AG10803 (cell line): ENCODE results near the gene THRB.
"Not testable (repeated sequence)": the region's sequence is repeated elsewhere in the genome, so short reads cannot be mapped to it uniquely, and the experiment has no call there.

ENCODE experiments used
- DNase-seq: peaks from one replicate; pipeline ENCODE4 v3.0.0; 2010; ENCODE audit warnings: low read depth
- H3K4me3 ChIP-seq: 2 replicates; pipeline ENCODE4 v1.5.1; 2011; ENCODE audit warnings: mild to moderate bottlenecking, low read length, control low read depth
- TF ChIP-seq, protein P1 (sequence below): conservative IDR thresholded peaks from 2 replicates; pipeline ENCODE4 v1.5.1; 2011; ENCODE audit warnings: mild to moderate bottlenecking, low read length, control low read depth, inconsistent platforms

Gene THRB

DNA sequence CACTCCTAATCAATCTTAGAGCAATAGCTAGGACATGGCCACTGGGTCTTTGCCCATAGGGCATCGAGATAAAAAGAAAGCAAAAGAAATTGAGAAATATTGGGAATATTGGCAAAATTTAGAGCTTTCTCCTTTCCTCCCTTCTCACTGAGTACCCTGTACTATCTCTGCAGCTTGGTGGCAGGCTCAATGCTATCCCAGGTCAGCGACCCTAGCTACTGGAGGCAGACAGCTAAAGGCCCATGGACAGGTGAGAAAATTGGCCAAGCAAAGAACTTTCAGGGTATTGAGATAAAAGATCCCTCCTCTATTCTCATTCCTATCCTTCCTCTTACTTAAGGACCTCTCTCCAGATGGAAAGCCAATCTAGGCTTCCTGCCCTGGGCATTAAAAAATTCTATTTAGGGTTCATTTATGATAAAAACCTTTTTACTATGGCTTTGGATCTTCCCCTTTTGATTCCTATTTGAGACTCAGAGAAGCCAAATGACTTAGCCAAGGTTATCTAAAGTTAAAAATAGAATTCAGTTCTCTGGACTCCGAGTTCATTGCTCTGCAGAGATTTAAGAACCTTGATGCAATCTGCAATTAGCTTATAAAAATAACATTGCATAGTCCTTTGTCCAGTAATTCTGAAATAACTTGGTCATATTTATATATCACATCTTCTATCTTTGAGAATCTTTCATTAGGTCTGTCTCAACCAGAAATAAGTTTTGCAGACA lies 75.4 kb downstream of the THRB start:
- no peak overlapping the region for H3K4me3 ChIP-seq
- TF ChIP-seq, protein P1, sequence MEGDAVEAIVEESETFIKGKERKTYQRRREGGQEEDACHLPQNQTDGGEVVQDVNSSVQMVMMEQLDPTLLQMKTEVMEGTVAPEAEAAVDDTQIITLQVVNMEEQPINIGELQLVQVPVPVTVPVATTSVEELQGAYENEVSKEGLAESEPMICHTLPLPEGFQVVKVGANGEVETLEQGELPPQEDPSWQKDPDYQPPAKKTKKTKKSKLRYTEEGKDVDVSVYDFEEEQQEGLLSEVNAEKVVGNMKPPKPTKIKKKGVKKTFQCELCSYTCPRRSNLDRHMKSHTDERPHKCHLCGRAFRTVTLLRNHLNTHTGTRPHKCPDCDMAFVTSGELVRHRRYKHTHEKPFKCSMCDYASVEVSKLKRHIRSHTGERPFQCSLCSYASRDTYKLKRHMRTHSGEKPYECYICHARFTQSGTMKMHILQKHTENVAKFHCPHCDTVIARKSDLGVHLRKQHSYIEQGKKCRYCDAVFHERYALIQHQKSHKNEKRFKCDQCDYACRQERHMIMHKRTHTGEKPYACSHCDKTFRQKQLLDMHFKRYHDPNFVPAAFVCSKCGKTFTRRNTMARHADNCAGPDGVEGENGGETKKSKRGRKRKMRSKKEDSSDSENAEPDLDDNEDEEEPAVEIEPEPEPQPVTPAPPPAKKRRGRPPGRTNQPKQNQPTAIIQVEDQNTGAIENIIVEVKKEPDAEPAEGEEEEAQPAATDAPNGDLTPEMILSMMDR: no peak
- DNase-seq: no peak

DNA sequence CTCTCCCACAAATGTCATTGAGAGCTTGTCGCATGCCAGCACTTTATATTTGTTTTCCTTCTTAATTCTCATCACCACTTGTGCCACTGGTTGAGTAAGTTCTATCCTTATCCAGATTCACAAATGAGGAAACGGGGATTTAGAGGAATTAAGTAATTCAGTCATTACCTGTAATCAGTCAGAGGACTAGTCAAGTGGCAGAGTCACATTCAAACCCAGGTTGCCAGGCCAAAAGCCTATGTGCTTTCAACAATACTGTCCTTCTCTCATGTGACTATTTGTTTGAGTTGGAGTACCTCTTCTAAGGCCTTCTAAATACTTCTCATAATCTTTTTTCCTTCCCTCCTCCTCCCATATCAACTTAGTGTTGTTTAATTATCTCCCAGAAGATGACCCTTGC lies 76.9 kb downstream of the THRB start:
- no peak for DNase-seq
- H3K4me3 ChIP-seq: no peak overlapping the region
- TF ChIP-seq, protein P1: no peak

DNA sequence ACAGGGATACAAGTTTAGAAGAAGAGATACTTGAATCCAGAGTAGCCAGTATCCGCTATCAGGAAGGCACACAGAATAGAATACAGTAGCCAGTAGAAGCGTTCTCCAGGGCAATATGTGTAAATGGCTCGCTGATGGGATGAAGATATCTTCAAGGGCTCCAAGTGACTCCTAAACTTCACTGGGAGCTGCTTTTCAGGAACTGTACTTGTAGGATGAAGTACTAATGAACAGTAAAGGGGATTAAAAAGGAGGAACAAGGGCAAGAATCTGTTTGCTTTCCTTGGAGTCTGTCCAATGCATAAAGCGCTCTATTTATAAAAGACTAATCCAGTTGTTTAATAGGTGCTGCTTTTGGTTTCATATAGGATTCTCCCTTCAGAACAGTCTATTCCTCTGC lies 78.4 kb downstream of the THRB start:
- TF ChIP-seq, protein P1: no peak
- no peak for DNase-seq
- no peak overlapping the region for H3K4me3 ChIP-seq

DNA sequence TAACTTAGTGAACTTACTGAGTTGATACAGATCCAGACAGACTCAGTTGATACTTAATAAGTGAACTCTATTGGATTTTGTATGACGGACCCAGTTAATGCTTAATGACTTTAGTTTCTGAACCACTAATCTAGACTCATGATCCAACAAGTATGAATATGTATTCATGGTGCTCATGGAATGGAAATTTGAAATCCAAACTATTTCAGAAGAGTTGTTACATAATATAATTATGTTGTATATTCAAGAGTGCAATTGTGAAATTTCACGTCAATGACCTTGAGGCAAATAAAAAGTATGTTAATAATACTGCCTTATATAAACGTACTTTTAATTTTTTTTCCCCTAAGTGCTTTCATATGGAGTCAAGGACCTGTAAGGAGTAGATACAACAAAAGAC lies 78.8 kb downstream of the THRB start:
- TF ChIP-seq, protein P1: no peak
- no peak overlapping the region for H3K4me3 ChIP-seq
- DNase-seq: no peak

DNA sequence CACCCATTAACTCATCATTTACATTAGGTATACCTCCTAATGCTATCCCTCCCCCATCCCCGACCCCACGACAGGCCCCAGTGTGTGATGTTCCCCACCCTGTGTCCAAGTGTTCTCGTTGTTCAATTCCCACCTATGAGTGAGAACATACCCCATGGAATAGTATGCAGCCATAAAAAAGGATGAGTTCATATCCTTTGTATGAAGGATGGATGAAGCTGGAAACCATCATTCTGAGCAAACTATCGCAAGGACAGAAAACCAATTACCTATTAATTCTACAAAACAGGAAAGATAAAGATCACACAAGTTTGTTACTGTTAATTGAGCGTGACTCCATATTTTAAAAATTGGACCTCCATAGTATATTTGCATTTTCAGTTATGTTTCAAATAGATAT lies 81.0 kb downstream of the THRB start:
- not testable (repeated sequence) for DNase-seq, H3K4me3 ChIP-seq

DNA sequence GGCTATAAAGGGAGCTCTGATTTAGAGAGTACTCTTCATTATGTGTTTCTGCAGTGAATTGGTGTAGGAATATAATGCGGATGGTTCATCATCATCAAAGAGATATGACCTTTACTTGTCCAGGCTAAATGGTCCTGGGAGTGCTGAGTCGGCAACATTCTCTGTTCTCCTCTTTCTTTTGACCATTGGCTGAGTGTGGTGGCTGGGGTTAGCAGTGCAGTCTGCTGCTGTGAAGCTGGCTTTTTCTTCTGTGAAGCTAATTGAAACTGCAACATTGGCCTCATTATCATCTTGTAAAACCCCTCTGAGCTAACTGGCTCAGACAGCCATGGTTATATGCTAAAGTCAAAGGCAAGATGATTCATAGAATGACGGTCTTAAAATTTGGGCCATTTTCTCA lies 83.8 kb downstream of the THRB start:
- H3K4me3 ChIP-seq: no peak overlapping the region
- DNase-seq: no peak
- TF ChIP-seq, protein P1: no peak

DNA sequence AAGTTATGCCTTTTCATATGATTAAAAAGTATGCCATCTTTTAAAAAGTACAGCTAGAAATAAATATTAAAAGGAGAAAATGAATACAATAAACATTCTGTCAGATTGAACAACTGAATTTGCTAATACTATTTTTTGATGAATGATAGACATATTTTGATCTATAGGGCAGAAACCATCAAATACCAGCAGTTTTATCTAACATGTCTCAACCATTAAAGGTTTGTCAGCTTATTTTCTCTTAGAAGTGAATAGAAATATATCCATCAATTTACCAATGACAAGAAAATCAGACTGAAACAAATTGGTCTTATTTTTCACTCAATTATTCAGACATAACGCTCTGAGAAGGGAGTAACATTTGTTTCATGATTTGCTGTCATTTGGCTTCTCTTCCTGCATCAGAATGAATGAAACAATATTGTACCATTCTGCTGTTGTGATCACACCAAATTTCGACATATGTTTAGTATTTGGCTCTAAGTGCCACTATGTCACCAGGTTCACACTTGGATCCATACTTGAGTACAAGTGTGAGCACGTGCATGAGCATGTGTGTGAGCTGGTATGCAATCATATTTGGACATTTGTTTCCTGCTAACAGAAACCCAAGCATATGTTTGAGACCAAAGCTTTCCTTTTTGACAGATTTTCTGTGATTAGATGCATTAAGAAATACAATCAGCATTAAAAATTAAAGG lies 86.5 kb downstream of the THRB start:
- H3K4me3 ChIP-seq: no peak overlapping the region
- TF ChIP-seq, protein P1: no peak
- no peak for DNase-seq
